ENCODE results near the gene FAM3A.
A peak's percentile ranks its signal among the peaks of the same experiment; 100 is the strongest.
"Not testable (repeated sequence)": the region's sequence is repeated elsewhere in the genome, so short reads cannot be mapped to it uniquely, and the experiment has no call there.

The FAM3A gene

DNA sequence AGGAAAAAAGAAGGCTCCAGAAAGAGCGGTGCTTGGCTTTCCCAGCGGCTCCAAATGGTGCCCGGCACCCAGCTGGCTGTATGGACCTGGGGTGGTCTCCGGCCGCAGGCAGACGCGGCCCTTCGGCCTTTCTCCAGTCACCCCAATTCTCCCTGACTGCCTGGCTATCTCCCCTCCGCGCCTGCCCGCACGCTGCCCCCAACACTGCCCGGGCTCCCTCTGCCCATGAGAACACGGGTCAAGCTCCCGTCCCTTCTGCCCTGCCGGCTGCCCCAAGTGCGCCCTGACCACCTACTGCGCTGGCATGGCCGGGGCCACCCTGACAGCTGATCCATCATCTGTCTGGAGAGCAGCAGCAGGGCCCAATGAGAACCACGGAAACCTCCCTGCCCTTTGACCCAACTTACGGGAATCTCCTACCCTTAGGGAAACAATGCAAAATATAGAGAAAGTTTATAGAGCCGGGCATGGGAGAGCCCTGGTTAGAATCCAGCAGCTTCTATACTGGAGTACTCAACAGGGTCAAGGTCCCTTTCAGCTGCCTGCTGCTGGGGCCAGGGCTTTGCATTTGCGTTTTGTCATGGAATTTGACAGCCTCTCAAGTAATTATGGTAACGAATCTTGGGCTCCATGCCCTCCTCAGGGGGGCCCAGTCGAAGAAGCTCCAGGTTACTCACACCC lies 1.2 kb upstream of the FAM3A start:
- ATAC-seq: no peak
- Mint-ChIP-seq H3K36me3 (peaks cover 5% of the 10 kb centered on the region), H3K4me1 (peaks cover 16% of the 10 kb centered on the region), H3K9me3 (no peaks in the 10 kb centered on the region), H3K4me3 (peak overlapping the region; percentile 81), H3K27ac (no peak overlapping the region)
- no peak for DNase-seq (ENCODE audit: low spot score in 2 of 2)

GRCh38 chrX:154516656-154517100 lies 646 bp upstream of the FAM3A start:
- no peak for DNase-seq (ENCODE audit: low spot score in 2 of 2)
- ATAC-seq: peak; percentile 2

DNA sequence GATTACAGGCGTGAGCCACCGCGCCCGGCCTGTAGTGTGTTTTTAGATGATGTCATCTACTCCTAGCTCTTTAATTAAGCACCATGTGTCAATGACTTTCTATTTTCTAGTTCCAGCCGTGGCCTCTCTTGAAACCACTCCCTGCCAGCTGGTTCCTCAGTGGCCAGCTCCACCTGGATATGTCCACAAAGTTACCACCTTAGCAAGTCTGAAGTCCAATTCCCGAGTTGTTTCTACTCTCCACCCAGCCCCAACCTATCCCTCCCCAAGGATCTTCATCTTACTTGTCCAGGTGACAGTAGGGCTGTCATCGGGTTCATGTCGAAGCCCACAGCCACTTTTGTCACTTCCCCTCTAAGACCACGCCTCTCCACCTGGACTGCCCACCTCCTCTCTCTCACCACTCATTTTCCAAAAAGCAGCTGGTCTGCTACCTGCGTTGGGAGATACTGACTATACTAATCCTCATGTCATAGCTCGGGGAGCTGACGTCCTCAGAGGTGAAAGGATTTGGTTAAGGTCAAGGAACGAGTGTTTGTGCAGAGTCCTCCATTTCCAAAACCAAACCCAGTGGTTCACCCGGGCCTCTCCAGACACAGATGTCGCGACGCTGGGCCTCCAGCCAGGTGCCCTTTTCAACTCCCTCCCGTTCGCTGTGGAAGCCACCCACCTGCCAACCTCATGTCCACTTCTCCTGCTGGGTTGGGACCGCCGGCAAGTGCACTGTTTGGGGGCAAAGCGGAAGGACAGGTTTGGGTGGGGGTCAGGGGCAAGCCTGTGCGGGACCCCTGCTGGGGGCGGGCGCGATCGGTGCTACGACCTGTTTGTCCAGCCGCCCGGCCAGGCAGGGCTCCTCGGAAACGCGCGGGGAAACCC lies 704 bp downstream of the FAM3A start:
- DNase-seq (ENCODE audit: low spot score in 2 of 2) (peak in 1 of 2 donors; percentile 54), ATAC-seq (peak; percentile 22)
- Mint-ChIP-seq H3K4me1 (peaks cover 16% of the 10 kb centered on the region), H3K27ac (peak overlapping the region; percentile 84), H3K4me3 (peak overlapping the region; percentile 81), H3K9me3 (no peaks in the 10 kb centered on the region), H3K36me3 (peaks cover 13% of the 10 kb centered on the region)

More at GRCh38 chrX:154516656-154517100, 646 bp upstream of the FAM3A start:
- Mint-ChIP-seq H3K4me3 (peak overlapping the region; percentile 81), H3K27ac (peak overlapping the region; percentile 84), H3K9me3 (no peaks in the 10 kb centered on the region), H3K4me1 (peaks cover 16% of the 10 kb centered on the region), H3K36me3 (peaks cover 5% of the 10 kb centered on the region)

DNA sequence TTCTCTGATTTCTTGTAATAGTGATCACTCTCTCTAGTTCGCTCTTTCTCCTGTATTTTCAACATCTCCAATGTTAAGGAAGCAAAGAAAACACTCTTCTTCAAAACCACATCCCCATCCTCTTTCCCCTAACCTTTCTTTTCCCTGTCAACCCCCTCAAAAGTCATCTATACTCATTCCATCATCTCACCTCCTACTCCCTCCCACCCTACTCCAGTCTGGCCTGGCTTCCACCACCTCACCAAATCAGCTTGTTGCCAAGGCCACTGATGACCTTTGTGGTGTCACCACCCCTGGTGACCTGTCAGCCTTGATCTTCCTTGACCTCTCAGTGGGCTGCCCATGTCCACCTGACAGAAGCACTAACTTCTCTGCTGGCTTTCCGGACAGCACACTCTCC lies 2.3 kb downstream of the FAM3A start:
- peak overlapping the region; percentile 45 for H3K4me3 Mint-ChIP-seq
- H3K27ac Mint-ChIP-seq: peak overlapping the region; percentile 80
- H3K4me1 Mint-ChIP-seq: peaks cover 23% of the 10 kb centered on the region
- no peak for ATAC-seq
- no peak for DNase-seq (ENCODE audit: low spot score in 2 of 2)
- no peaks in the 10 kb centered on the region for H3K9me3 Mint-ChIP-seq
- peaks cover 27% of the 10 kb centered on the region for H3K36me3 Mint-ChIP-seq

DNA sequence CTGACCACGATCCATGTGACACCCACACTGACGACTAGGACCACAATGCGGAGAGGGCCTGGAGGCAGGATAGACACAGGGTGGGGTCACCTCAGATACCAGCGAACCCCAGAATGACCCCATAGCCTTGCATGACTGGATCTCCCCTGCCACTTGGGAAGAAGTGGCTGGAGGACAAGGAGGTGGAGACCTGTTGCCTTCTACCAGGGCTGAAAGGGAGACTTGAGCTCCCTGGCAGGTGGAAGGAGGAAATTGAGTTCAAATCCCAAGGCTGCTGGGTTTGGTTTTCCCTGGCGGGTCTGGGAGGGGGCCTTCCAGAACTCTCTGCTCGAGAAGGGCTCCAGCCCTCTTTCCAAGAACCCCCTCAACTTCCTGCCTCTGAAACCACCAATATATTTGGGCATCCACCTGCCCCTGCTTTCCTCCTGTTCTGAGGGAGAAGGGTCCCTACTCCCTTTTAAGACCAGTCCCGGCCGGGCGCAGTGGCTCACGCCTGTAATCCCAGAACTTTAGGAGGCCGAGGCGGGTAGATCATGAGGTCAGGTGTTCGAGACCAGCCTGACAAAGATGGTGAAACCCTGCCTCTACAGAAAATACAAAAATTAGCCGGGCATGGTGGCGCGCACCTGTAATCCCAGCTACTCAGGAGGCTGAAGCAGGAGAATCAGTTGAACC lies 3.0 kb downstream of the FAM3A start:
- Mint-ChIP-seq H3K27ac (peak overlapping the region; percentile 80), H3K4me3 (peak overlapping the region; percentile 45), H3K4me1 (peaks cover 27% of the 10 kb centered on the region), H3K9me3 (no peaks in the 10 kb centered on the region), H3K36me3 (peaks cover 32% of the 10 kb centered on the region)
- ATAC-seq (no peak), DNase-seq (ENCODE audit: low spot score in 2 of 2) (no peak)

DNA sequence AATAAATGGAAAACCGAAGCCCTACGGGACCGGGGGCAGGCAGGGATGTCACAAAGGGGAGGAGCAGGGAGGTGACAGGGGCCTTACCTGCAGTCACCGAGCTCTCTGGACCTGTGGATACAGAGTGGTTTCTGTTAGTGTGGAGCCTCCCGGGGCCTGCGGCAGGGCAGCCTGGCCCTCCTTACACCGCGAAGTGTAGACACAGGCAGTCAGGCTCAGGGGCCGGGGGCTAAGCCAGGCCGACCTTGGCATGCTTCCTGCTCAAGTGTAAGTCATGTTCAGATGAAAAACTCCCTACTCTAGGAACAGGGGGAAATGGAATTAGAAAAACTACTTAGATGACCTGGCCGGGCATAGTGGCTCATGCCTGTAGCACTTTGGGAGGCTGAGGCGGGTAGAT lies 4.3 kb downstream of the FAM3A start:
- no peak for DNase-seq (ENCODE audit: low spot score in 2 of 2)
- H3K4me3 Mint-ChIP-seq: no peak overlapping the region
- H3K27ac Mint-ChIP-seq: peak overlapping the region; percentile 81
- H3K4me1 Mint-ChIP-seq: peaks cover 26% of the 10 kb centered on the region
- no peak for ATAC-seq
- no peaks in the 10 kb centered on the region for H3K9me3 Mint-ChIP-seq
- peaks cover 38% of the 10 kb centered on the region for H3K36me3 Mint-ChIP-seq

GRCh38 chrX:154509455-154509854 lies 6.6 kb downstream of the FAM3A start:
- H3K4me1 Mint-ChIP-seq: peaks cover 20% of the 10 kb centered on the region
- no peak for DNase-seq (ENCODE audit: low spot score in 2 of 2)
- H3K9me3 Mint-ChIP-seq: no peaks in the 10 kb centered on the region
- no peak for ATAC-seq
- H3K27ac Mint-ChIP-seq: no peak overlapping the region
- H3K4me3 Mint-ChIP-seq: no peak overlapping the region
- H3K36me3 Mint-ChIP-seq: peaks cover 49% of the 10 kb centered on the region

DNA sequence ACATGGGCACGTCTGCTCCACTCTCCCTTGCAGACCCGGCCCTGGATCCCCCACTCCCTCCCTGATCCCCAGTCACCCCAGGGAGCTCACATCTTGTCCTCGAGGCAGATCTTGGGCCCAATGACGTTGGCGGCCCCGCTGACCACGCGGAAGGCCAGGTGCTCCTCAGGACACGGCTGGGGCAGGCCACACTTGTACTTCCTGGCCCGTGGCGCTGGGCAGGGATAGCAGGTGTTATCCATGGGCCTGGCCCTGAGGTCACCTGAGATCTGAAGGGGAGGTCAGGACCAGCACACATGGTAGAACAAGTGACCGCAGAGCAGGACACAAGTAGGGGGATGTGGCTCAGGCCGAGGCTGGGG lies 7.7 kb downstream of the FAM3A start:
- Mint-ChIP-seq H3K36me3 (peaks cover 49% of the 10 kb centered on the region), H3K9me3 (no peaks in the 10 kb centered on the region), H3K27ac (no peak overlapping the region), H3K4me3 (no peak overlapping the region), H3K4me1 (peaks cover 11% of the 10 kb centered on the region)
- no peak for ATAC-seq
- no peak for DNase-seq (ENCODE audit: low spot score in 2 of 2)

GRCh38 chrX:154507673-154508383 lies 8.2 kb downstream of the FAM3A start:
- no peak for ATAC-seq
- Mint-ChIP-seq H3K27ac (no peak overlapping the region), H3K36me3 (peaks cover 49% of the 10 kb centered on the region), H3K4me1 (peaks cover 10% of the 10 kb centered on the region), H3K9me3 (no peaks in the 10 kb centered on the region), H3K4me3 (no peak overlapping the region)
- no peak for DNase-seq (ENCODE audit: low spot score in 2 of 2)

DNA sequence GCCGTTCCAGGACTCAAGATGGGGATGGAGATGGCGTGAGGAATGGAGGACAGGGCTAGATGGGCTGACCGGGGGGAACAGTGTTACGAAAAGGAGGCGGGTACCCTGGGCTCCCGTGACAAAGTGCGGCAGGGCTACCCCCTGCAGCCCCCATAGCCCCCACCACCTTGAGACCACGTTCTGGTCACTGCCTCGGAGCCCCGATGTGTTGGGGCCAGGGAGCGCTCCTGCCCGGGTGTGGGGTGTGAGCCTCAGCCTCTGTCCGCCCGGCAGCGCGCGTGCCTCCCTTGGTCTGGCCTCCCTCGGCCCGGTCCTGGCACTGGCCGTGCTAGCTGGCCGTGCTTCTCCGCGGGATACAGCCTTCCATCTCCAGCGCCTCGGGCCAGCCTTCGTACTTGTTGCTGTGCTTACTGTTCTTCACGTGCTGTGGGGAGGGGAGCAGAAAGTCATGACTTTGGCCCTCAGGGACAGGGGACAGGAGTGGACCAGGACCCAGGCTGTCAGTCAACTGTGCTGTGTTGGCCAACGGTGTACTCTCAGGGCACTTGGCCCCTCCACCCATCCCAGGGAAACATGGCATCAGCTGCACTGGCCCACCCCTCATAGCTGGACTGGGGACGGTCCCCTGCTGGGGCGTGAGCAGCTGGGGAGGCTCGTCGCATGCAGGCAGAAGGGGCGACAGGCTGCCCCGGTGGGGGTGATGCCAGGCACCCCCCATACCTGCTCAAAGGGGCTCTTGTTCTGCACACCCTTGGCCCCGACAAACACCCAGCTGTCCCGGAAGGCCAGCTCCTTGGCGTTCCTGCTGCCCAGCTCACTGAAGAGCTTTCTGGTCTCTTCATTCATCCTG lies 9.3 kb downstream of the FAM3A start:
- Mint-ChIP-seq H3K4me3 (no peak overlapping the region), H3K27ac (no peak overlapping the region), H3K4me1 (peaks cover 10% of the 10 kb centered on the region), H3K36me3 (peaks cover 49% of the 10 kb centered on the region), H3K9me3 (no peaks in the 10 kb centered on the region)
- DNase-seq (ENCODE audit: low spot score in 2 of 2): no peak
- no peak for ATAC-seq

- DNase-seq (ENCODE audit: low spot score in 2 of 2) (no peak), ATAC-seq (no peak)
- Mint-ChIP-seq H3K27ac (no peak overlapping the region), H3K9me3 (no peaks in the 10 kb centered on the region), H3K4me1 (peaks cover 10% of the 10 kb centered on the region), H3K36me3 (peaks cover 45% of the 10 kb centered on the region), H3K4me3 (no peak overlapping the region)
These were observed 10.3 kb downstream of the FAM3A start for GRCh38 chrX:154505734-154506133.

DNA sequence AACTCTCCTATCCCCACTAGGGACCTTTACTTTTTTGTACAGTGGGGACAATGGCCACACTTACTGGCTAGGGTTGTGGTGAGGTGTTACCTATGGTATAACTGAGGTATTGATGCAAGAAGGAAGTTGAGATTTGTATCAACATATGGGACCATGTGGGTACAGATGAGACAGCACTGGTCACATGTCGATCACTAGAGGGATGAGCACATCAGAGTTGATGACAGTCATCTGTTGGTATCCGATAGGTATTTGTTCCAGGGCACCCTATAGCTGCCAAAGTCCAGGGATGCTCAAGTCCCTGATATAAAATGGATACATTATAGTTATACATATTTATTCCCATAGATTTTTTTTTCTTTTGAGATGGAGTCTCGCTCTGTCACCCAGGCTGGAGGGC lies 13.0 kb downstream of the FAM3A start:
- Mint-ChIP-seq H3K36me3 (peaks cover 21% of the 10 kb centered on the region), H3K4me3 (no peak overlapping the region), H3K4me1 (no peaks in the 10 kb centered on the region), H3K9me3 (no peaks in the 10 kb centered on the region), H3K27ac (no peak overlapping the region)
- no peak for DNase-seq (ENCODE audit: low spot score in 2 of 2)
- peak; percentile 26 for ATAC-seq

GRCh38 chrX:154502098-154502497 lies 13.9 kb downstream of the FAM3A start:
- ATAC-seq (no peak), DNase-seq (ENCODE audit: low spot score in 2 of 2) (no peak)
- Mint-ChIP-seq H3K9me3 (no peaks in the 10 kb centered on the region), H3K36me3 (peaks cover 16% of the 10 kb centered on the region), H3K4me1 (no peaks in the 10 kb centered on the region), H3K27ac (no peak overlapping the region), H3K4me3 (no peak overlapping the region)

DNA sequence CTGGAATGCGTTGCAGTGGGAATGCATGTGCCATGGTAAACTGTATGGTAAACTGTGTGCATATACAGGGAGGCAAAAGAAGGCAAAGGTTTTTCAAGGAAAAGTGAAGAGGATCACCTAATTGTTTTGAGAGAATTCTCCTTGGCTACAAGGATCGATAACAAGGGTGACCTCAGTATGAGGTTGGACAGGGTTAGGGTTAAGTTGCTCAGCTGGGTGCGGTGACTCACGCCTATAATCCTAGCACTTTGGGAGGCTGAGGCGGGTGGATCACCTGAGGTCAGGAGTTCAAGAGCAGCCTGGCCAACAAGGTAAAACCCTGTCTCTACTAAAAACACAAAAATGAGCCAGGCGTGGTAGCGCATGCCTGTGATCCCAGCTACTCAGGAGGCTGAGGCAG lies 14.6 kb downstream of the FAM3A start:
- not testable (repeated sequence) for H3K4me3 Mint-ChIP-seq; DNase-seq (ENCODE audit: low spot score in 2 of 2); H3K9me3 Mint-ChIP-seq; ATAC-seq; H3K4me1 Mint-ChIP-seq; H3K27ac Mint-ChIP-seq
- peaks cover 16% of the 10 kb centered on the region for H3K36me3 Mint-ChIP-seq
